RWPE1 (cell line): ENCODE data around the gene NOS1AP.

Experiments
- CTCF ChIA-PET: fragments of 350-600 bp; sonication (Branson Sonifier 250); formaldehyde crosslinking; extraction: SDS; loops from one replicate; lab custom pipeline; 2021; lab: Yijun Ruan, JAX
- POLR2A ChIA-PET: fragments of 400-600 bp; formaldehyde crosslinking; extraction: SDS; loops from one replicate; lab custom pipeline; 2020; ENCODE audit warnings: antibody characterized with exemption; ENCODE audit not compliant: low non-redundant PET; lab: Yijun Ruan, JAX
- DNase-seq: peaks from one replicate; pipeline ENCODE4 v3.0.0; 2012; ENCODE audit warnings: low spot score
- H3K27ac ChIP-seq: fragments of 450-650 bp; 2 replicates; pipeline ENCODE4 v1.5.1; 2017
- TF ChIP-seq, protein P1 (sequence below): fragments of 450-650 bp; conservative IDR thresholded peaks from 2 replicates; pipeline ENCODE4 v1.5.1; 2017; ENCODE audit warnings: low read depth, mild to moderate bottlenecking

The NOS1AP gene

DNA sequence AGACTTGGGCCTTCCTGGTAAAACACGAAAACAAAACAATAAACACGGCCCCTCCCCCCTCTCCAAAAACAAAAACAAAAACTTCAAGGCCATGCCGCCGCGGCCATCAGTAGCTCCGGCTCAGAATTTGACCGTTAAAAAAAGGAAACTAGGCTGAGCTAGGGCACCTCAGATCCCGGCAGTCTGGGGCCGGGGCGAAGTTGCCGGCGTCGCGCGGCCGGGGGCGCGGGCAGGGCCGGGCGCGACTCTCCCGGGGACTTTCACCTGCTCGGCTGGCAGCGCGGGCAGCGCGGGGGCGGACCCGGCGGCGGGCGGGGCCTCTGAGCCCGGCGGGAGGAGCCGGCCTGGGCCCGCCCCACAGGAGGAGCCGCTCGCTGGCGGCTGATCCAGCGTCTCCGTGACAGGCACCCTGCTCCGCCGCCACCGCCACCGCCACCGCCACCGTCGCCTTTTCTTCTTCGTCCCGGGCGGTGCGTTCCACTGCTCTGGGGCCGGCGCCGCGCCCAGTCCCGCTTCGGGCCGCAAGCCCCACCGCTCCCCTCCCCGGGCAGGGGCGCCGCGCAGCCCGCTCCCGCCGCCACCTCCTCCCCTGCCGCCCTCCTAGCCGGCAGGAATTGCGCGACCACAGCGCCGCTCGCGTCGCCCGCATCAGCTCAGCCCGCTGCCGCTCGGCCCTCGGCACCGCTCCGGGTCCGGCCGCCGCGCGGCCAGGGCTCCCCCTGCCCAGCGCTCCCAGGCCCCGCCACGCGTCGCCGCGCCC, at the start of gene NOS1AP:
TSS of gene NOS1AP (plus strand) at position 358 of the 760 bp plus-strand sequence. CDS start 487 bp downstream, outside the sequence.
- CTCF ChIA-PET: interaction anchor here (0.7 to 2.2 kb wide), 3 partner anchors 13 to 240 kb away, joined by 3 to 9 read pairs (median 3); no protein-coding TSS in a partner anchor
- no peak within 1 kb of the TSS for H3K27ac ChIP-seq
- TF ChIP-seq, protein P1, sequence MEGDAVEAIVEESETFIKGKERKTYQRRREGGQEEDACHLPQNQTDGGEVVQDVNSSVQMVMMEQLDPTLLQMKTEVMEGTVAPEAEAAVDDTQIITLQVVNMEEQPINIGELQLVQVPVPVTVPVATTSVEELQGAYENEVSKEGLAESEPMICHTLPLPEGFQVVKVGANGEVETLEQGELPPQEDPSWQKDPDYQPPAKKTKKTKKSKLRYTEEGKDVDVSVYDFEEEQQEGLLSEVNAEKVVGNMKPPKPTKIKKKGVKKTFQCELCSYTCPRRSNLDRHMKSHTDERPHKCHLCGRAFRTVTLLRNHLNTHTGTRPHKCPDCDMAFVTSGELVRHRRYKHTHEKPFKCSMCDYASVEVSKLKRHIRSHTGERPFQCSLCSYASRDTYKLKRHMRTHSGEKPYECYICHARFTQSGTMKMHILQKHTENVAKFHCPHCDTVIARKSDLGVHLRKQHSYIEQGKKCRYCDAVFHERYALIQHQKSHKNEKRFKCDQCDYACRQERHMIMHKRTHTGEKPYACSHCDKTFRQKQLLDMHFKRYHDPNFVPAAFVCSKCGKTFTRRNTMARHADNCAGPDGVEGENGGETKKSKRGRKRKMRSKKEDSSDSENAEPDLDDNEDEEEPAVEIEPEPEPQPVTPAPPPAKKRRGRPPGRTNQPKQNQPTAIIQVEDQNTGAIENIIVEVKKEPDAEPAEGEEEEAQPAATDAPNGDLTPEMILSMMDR: no peak
- POLR2A ChIA-PET: no interaction called here
- DNase-seq: peak; percentile 76

DNA sequence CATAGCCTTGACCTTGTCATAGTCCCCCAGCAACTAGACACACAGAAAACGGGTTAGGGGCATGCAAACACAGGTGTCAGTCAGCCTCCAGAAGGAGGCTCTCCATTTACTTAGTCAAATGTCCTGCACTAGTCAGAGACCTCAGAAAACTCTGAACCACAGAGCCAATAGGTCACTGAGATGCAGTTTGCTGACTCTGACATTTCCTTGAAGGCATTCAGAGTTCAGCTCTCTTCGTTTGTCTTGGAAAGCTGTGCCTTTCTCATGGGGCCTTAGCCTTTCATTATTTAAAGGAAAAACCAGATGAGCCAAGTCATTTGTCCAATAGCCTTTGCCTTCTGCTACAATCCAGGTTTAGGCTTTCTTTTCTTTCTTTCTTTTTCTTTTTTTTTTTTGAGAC, 49.3 kb upstream of the NOS1AP start:
- TF ChIP-seq, protein P1: no peak
- no peak for DNase-seq
- POLR2A ChIA-PET: no interaction called here
- CTCF ChIA-PET: no interaction called here
- H3K27ac ChIP-seq: no peak overlapping the region

DNA sequence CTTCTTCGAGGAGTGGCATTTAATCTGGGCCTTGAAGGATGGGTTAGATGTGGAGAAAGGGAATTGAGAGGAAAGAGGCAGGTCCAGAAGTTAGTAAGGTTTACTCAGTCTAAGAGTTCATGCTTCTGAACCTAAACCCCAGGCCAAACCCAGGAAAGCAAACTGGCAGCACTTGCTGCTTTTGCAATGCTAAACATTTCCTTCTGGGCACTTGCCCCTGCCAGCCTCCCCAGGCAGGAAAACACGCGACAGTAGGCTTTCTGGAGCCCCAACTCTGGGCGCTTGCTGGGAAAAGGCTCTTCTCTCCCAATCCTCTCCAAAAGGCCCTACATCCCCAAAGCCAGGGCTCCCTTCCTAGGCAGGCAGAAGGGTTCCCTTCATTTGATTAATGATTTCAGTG, 48.4 kb upstream of the NOS1AP start:
- TF ChIP-seq, protein P1: no peak
- POLR2A ChIA-PET: no interaction called here

DNA sequence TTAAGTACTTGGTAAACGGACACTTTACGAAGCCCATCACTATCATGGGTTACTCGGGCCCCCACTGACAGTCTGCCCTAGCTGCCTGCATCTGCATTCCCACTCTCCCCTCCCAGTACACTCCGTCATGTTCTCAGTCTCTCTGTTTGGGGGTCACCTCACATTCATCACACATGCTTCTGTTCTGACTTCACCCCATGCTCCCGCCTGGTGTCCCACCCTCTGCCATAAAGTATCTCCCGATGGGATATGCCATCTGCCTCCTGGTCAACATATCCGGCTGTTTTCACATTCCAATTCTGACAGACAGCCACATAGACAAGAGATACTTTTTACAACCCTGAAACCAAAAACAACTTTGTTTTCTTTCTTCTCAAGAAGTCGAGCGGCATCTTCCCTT, 46.9 kb upstream of the NOS1AP start:
- ChIA-PET POLR2A (no interaction called here), CTCF (no interaction called here)
- H3K27ac ChIP-seq: no peak overlapping the region
- TF ChIP-seq, protein P1: no peak
- DNase-seq: no peak

More for the DNA sequence above, 48.4 kb upstream of the NOS1AP start:
- CTCF ChIA-PET: interaction anchor here (0.7 kb wide), 1 partner anchor 98 kb away, joined by 3 read pairs; no protein-coding TSS in a partner anchor
- H3K27ac ChIP-seq: no peak overlapping the region
- DNase-seq: no peak

DNA sequence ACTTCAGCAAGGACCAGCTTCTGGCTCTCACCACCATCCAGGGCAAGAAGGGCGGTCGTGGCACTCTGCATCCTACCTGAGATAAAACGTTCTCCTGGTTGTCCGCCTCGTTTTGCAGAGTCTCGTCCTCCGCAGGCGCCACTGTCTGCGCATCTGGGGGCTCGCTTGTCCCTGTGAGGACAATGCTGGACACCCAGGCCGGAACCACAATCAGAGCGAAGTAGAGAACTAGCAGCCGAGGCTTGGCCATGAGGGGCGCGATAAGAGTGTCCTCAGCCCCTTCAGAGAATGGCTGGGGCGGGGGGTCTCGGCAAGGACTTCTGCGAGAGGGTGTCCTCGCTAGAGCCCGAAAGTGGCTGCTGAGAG, 46.3 kb upstream of the NOS1AP start:
- ChIA-PET CTCF (interaction anchor here (1.8 kb wide), 1 partner anchor 118 kb away, joined by 7 read pairs; no protein-coding TSS in a partner anchor), POLR2A (no interaction called here)
- no peak overlapping the region for H3K27ac ChIP-seq
- TF ChIP-seq, protein P1: no peak
- DNase-seq: no peak

DNA sequence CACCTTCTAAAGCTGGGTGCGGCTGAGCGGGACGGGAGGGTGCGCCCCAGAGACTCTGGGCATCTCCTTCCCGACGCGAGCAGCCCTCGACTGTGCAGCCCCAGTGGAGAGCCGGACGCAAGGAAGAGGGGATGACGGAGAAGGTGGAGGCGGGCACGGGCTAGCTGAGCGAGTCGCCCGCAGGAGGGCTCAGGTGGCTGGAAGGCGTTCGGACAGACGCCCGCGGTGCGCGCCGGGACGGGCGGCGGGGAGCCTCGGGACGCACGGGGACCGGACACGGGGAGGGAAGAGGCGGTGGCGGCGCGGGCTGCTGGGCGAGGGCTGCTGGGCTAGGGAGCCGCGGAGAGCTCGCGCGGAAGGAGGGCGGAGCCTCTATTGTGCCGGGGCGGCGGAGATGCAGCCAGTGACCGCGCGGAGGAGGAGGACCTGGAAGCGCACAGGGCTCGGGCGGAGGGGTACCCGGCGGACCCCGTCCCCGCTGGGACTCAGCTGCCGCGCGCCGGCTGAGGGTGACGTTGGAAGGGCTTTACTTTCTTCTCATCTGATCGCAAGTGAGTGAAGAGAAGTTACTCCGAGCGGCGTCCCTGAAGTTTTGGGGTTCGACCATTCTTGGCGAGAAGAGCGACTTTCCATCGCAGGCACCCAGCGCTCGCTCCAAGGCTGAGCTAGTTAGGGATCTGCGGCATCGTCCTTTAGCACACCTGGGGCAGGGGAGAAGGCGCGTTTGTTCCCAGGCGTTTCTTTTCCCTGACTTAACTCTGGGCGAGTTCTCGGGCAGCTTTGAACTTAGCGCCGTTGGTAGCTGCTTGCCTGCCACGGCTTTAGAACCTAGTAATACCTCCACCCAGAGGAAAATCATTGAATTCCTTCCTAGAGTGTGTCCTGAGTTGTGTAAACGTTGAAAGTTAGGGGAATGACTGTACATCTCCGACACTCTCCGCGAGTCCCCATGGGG, 45.7 kb upstream of the NOS1AP start, which contains the start of gene OLFML2B:
TSS of gene OLFML2B (minus strand) at position 323 of the 955 bp plus-strand sequence. CDS start 439 bp downstream, outside the sequence.
- TF ChIP-seq, protein P1: peak; percentile 38
- no peak within 1 kb of the TSS for H3K27ac ChIP-seq
- ChIA-PET POLR2A (interaction anchor here (0.6 kb wide), 1 partner anchor 109 kb away, joined by 7 read pairs; no protein-coding TSS in a partner anchor), CTCF (interaction anchor here (0.6 to 1.8 kb wide), 7 partner anchors 9 to 248 kb away, joined by 3 to 7 read pairs (median 3); no protein-coding TSS in a partner anchor)
- DNase-seq: peak; percentile 71
